Left ventricle myocardium inferior (tissue), 1 donor: ENCODE results near the gene RTKN. TPM values are rescaled to one million over a fixed set of nuclear protein-coding genes. Genes with fewer than 3 reads are reported as not detected.

Source experiments
- DNase-seq: peaks from one replicate; pipeline ENCODE4 v3.0.0-alpha.2; 2020
- H3K27ac ChIP-seq: fragments of 200-600 bp; replicated peaks from 2 replicates; pipeline ENCODE4 v1.8.0; 2021
- H3K27me3 ChIP-seq: fragments of 200-600 bp; 2 replicates; pipeline ENCODE4 v1.8.0; 2021; ENCODE audit warnings: low read depth
- H3K36me3 ChIP-seq: fragments of 200-600 bp; 2 replicates; pipeline ENCODE4 v1.8.0; 2021
- H3K4me1 ChIP-seq: fragments of 200-600 bp; 2 replicates; pipeline ENCODE4 v1.8.0; 2021
- H3K4me3 ChIP-seq: fragments of 200-600 bp; 2 replicates; pipeline ENCODE4 v1.8.0; 2021; ENCODE audit warnings: mild to moderate bottlenecking, moderate library complexity
- H3K9me3 ChIP-seq: fragments of 200-600 bp; replicated peaks from 2 replicates; pipeline ENCODE4 v1.8.0; 2021
- CTCF ChIP-seq: fragments of 200-600 bp; IDR thresholded peaks from 2 replicates; pipeline ENCODE4 v1.8.0; 2021; ENCODE audit warnings: antibody characterized with exemption, mild to moderate bottlenecking, borderline replicate concordance
- intact Hi-C: fragments of 100-400 bp; cut with micrococcal nuclease; formaldehyde crosslinking; loops from one replicate; pipeline ENCODE4 v1.11.0; 2022
- total RNA-seq: library from RNA; stranded (reverse); fragmentation: NEBNext Ultra II Directional; extraction: Animal tissue kit (Norgen Biotek cat#: 25700); gene quantifications from one replicate; pipeline ENCODE4 v1.2.1, GENCODE V29; 2021
- donor health status: DM: no; HTN: yes; CAD: no; lungs with severe emphysema.

Gene RTKN
- total RNA-seq, 1 donor from 2014 or later: 14.0 TPM

- no peaks in the 10 kb centered on the region for H3K9me3 ChIP-seq
- no peak overlapping the region for H3K4me3 ChIP-seq
- H3K4me1 ChIP-seq: peaks cover 46% of the 10 kb centered on the region
- TF ChIP-seq CTCF: no peak
- DNase-seq: no peak
- H3K36me3 ChIP-seq: no peaks in the 10 kb centered on the region
- intact Hi-C loops: no loop called here
- no peaks in the 10 kb centered on the region for H3K27me3 ChIP-seq
- no peak overlapping the region for H3K27ac ChIP-seq
Measured at GRCh38 chr2:74416778-74417177, 25.0 kb downstream of the RTKN start.

- no peak for TF ChIP-seq CTCF
- peak overlapping the region; percentile 79 for H3K4me3 ChIP-seq
- no peak for DNase-seq
- H3K36me3 ChIP-seq: no peaks in the 10 kb centered on the region
- H3K27ac ChIP-seq: peak overlapping the region; percentile 78
- H3K4me1 ChIP-seq: peaks cover 37% of the 10 kb centered on the region
- H3K27me3 ChIP-seq: no peaks in the 10 kb centered on the region
- intact Hi-C loops: no loop called here
- no peaks in the 10 kb centered on the region for H3K9me3 ChIP-seq
Measured at GRCh38 chr2:74415762-74416395, 25.9 kb downstream of the RTKN start.

- Histone ChIP-seq H3K4me1 (peaks cover 35% of the 10 kb centered on the region), H3K36me3 (no peaks in the 10 kb centered on the region), H3K27me3 (no peaks in the 10 kb centered on the region), H3K27ac (peak overlapping the region; percentile 78), H3K9me3 (no peaks in the 10 kb centered on the region), H3K4me3 (peak overlapping the region; percentile 79)
- intact Hi-C loops: no loop called here
- TF ChIP-seq CTCF: peak; percentile 64
- DNase-seq: peak; percentile 69
Measured at GRCh38 chr2:74414881-74415761, 26.6 kb downstream of the RTKN start.

- intact Hi-C loops: no loop called here
- DNase-seq: no peak
- Histone ChIP-seq H3K27me3 (no peaks in the 10 kb centered on the region), H3K27ac (peak overlapping the region; percentile 78), H3K4me3 (peak overlapping the region; percentile 79), H3K9me3 (no peaks in the 10 kb centered on the region), H3K4me1 (peaks cover 35% of the 10 kb centered on the region), H3K36me3 (no peaks in the 10 kb centered on the region)
- no peak for TF ChIP-seq CTCF
Measured at GRCh38 chr2:74414441-74414840, 27.3 kb downstream of the RTKN start.

GRCh38 chr2:74413001-74413698, 28.6 kb downstream of the RTKN start:
- intact Hi-C loops: no loop called here
- DNase-seq: no peak
- no peak overlapping the region for H3K27ac ChIP-seq
- TF ChIP-seq CTCF: no peak
- H3K9me3 ChIP-seq: no peaks in the 10 kb centered on the region
- no peak overlapping the region for H3K4me3 ChIP-seq
- H3K36me3 ChIP-seq: no peaks in the 10 kb centered on the region
- H3K27me3 ChIP-seq: no peaks in the 10 kb centered on the region
- H3K4me1 ChIP-seq: peaks cover 25% of the 10 kb centered on the region
